ENCODE results near the gene HHIP.

Gene HHIP

DNA sequence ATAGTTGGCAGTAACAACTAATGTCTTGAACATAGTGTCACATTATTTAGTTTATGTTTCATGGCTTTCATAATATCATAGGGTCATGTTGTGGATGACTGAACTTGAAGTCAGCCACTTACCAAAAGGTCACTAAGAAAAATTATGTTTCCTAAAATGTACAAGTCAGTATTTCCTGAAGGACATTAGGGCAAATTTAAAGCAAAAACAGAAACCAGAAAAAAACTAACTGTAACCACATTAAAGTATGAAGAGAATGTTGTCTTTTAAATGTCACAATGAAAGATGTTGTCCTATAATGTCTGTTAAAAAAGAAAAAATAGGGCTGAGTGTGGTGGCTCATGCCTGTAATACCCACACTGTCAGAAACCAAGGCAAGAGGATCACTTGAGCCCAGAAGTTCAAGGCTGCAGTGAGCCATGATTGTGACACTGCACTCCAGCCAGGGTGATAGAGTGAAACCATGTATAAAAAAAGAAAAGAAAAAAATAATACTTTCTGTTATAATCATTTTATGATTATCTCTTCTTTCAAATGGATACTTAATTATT, 55.8 kb downstream of the HHIP start:
- no peak for DNase-seq (ENCODE audit: low read depth in 4 of 4, low spot score in 1 of 4)

DNA sequence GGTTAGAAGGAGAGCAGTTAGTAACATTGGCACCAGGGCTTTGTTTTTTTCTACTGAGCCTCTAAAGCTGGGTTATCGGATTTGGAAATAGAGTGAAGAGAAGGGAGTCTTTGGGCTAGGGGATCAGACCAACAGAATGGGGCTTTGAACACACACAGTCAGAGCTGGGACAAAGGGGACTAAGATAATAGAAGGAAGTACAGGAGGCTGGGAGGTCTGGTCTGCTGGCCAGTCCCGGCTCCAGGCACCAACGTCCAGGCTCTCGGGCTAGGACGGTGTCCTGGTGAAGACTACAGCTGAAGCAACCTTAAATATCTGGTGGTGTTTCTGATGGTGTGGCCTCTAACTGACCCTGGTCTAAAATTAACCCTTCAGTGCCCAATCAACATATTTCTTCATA, 57.5 kb downstream of the HHIP start:
- DNase-seq (ENCODE audit: low read depth in 4 of 4, low spot score in 1 of 4) = no peak

DNA sequence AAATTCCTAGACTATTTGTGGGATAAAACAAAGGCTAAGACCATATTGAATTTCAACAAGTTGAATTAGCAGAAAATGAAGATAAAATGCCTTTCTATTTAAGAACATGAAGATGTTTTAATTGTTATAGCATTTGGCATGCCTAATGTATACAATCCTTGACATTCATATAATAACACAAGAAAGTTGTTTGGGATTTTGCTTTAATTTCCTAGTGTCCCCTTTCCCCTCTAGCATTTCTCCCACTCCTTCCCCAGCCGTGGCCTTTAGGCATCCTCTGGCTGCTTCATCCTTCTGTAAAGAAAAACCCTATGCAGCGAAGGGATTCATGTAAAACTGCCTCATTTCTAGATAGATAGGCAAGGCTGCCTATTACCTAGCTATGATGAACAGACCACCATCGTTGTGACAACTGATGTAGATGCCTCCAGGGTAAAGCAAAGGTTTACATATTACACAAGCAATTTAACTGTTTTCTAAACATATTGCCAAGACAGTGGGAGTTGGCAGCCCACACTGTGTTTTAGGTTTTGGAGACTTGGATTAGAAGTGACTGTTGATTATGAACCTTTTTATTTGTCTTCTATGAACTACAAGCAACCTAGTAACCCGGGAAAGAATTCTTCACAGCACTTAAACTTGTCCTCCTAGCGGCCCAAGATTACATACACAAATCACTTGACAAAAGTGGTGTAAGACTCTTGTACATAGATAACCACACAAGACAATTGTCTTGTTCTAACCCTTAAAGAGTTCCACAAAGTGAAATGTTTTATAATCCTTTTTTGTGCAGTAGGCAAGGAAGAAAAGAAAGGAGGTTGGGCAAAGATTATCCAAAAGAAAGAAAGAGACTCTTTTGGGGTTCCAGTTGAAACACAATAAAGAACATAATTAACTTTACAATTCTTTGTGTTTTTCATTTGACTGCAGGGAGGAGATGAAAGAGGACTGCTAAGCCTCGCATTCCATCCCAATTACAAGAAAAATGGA, 59.9 kb downstream of the HHIP start:
- no peak for DNase-seq (ENCODE audit: low read depth in 4 of 4, low spot score in 1 of 4)

DNA sequence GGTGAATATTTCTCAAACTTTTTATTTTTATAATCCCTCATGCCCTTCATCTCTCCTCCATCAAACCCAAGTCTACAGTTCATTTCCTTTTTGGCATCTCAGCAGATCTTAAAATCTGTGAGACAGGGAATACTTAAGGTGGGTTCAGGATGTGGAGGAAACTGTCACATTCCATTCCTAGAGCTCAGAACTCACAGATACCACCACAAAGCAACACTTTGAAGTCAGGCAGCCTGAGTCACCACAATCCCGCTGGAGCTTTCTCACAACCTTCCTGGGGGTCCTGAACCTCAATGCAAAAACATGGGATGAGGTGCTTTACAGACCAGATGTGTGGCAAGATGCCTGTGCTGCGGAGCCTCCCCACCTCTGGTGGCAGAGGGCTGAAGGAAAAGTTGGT, 63.2 kb downstream of the HHIP start:
- no peak for DNase-seq (ENCODE audit: low read depth in 4 of 4, low spot score in 1 of 4)

DNA sequence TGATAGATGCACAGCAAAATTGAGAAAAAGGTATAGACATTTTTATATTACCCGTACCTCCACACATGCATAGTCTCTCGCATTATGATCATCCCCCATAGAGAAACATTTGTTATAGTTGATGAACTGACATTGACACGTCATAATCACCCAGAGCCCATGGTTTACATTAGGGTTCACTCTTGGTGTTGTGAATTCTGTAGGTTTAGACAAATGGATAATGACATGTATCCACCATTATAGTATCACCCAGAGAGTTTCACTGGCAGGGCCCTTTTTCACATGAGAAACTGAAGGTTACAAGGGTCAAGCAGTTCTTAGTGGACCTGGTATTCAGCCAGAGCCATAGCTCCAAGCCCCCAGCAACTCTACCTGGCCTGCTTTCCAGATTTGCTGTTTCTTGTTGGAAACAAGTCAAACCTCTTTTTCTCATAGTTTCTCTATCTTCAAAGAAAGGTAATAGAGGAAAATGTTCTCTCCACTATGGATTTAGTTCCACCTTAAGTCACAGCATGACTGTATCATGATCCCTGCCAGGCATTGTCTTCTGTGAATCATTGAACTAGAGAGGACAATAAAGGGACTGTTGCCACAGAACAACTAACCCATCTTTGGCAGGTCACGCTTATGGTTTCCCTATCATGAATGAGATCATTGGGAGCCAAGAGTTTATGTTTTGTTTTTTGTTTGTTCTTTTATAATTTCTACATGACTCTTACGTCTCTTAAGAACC, 64.0 kb downstream of the HHIP start:
- DNase-seq (ENCODE audit: low read depth in 4 of 4, low spot score in 1 of 4) = no peak

DNA sequence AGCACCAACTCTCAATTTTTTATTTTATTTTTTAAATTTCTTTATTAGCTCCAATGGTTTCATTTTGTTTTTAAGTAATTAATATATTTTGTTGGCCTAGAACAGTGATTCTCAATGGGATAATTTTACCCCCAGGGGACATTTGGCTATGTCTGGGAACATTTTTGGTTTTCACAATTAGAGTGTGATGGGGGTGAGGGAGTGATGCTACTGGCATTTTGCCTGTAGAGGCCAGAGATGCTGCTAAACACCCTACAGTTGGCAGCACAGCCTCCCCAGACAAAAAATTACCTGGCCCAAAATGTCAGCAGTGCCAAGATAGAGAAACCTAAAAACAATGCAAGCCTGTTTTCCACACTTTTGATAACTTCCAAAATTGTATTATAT, 64.6 kb downstream of the HHIP start:
- no peak for DNase-seq (ENCODE audit: low read depth in 4 of 4, low spot score in 1 of 4)

DNA sequence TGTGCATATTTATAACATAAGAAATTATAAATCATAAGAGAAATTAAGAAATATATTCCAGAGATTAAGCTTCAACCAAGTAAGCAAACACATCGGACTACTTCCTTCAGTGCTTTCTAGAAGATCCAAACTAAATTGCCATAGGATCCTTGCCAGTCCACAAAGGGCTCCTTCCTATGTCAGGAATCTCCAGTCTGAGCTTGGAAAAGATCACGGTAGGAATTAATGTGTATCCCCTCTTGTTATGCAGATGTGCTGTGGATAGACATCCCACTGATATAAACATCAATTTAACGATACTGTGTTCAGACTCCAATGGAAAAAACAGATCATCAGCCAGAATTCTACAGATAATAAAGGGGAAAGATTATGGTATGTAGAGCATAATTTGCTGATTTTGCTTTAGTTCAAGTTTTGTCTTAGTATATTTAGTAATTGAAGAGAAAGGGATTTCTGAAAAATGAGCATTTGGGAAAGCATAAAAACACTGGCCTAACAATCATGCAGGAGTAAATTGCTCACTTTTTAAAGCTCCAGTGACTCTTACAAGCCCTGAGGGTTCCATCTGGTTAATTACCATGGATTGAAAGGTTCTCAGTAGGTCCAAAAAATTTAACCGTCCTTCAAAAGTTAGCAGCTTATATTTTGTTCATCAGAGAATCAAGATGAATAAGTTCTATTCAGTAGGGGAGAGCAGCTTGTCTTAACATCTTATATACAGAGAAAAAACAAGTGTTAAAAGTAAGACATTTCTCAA, 65.9 kb downstream of the HHIP start:
- DNase-seq (ENCODE audit: low read depth in 4 of 4, low spot score in 1 of 4) = no peak

DNA sequence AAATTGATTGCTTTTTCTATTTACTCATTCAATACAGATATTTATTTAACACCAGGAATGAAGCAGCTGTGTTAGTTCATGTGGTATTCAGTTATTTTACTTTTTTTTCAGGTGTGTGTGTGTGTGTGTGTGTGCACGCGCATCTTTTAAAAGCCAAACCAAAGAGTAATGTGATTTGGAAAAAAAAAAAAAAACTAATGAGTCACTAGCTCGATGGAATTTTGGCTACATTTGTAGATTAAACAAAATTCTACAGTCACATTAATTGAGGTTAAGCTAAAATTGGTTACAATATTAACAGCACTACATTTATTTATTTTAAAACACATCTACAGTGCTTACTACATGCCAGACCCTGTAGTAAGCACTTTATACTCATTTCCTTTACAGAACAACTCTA, 66.8 kb downstream of the HHIP start:
- DNase-seq (ENCODE audit: low read depth in 4 of 4, low spot score in 1 of 4) = no peak

DNA sequence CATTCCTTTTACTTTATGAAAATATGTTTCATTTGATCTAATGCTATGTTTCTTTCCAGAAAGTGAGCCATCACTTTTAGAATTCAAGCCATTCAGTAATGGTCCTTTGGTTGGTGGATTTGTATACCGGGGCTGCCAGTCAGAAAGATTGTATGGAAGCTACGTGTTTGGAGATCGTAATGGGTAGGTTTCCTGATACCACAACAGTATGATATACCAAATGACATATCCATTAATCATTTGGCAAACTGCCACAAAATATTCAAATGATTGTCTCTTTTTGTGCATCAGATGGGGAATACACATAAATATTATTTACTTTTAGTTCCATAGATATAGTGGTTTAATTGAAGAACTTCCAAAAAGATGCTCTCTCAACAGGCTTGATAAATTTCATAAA, 68.2 kb downstream of the HHIP start:
- no peak for DNase-seq (ENCODE audit: low read depth in 4 of 4, low spot score in 1 of 4)

DNA sequence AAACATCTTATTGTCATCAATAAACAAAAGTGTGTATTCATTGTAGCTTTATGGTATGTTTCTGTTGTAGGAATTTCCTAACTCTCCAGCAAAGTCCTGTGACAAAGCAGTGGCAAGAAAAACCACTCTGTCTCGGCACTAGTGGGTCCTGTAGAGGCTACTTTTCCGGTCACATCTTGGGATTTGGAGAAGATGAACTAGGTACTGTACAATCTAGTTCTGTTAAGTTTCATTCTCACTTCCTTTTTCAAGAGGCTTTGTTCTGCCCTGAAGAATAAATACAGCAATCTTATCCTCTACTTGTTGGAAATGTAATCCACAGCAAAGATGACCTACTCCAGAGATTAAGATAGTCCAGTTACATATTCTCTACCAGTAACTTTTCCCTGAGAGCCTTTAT, 69.3 kb downstream of the HHIP start:
- no peak for DNase-seq (ENCODE audit: low read depth in 4 of 4, low spot score in 1 of 4)

DNA sequence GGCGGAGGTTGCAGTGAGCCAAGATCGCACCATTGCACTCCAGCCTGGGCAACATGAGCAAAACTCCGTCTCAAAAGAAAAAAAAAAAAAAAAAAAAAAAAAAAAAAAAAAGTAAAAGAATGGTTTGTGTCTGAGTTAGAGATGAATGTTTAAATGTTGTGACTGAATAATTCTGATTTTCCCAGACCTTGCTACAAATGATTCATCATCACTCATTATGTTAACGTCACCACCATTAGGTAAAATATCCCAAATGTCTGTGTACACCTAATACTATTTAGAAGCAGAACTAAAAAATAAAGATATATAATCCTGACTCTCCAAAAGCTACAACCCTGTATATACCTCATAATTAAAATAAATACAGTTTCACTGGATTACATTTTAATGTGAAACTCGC, 70.8 kb downstream of the HHIP start:
- no peak for DNase-seq (ENCODE audit: low read depth in 4 of 4, low spot score in 1 of 4)

DNA sequence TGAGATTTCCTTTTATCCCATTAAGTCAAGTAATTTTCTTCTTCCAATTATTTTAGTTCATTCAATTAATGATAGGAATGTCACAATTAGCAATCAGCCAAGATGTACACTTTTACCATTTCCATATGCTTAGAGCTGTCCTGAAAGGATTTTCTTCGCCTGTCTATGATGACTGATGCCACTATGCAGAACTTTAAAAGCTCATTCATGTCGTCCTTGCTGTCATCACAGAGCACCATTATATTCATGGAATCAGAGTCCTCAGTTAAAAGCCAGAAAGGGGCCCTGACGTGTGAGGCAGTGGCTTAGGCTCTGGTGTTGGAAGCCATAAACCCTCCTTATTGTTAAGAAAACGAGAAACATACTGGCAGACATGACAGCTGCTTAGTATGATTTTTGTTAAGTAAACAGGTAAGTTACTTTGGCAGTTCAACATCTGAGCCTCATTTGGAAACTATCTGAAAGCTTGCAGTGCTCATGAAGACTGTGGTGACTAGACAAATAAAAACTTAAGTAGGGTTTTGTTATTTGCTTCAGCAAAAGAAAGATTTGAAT, 73.1 kb downstream of the HHIP start:
- no peak for DNase-seq (ENCODE audit: low read depth in 4 of 4, low spot score in 1 of 4)

DNA sequence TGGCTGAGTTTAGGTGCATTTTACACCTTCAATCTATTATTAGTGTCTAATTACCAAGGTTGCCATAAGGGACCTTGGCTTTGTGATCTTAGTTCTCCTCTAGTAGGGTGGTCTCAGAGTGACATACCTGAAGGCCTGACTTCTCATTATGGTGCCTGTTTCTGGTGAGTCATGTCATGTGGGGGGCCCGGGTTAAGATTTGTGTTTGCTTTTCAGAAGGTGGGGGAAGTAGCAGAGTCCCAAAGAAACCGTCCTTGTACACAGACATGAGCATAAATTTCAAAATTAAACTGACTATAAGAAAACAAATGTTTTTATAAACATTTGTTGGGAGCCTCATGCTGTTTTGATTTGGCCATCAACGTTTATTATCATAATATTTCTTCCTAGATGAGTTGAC, 74.5 kb downstream of the HHIP start:
- DNase-seq (ENCODE audit: low read depth in 4 of 4, low spot score in 1 of 4) = no peak

DNA sequence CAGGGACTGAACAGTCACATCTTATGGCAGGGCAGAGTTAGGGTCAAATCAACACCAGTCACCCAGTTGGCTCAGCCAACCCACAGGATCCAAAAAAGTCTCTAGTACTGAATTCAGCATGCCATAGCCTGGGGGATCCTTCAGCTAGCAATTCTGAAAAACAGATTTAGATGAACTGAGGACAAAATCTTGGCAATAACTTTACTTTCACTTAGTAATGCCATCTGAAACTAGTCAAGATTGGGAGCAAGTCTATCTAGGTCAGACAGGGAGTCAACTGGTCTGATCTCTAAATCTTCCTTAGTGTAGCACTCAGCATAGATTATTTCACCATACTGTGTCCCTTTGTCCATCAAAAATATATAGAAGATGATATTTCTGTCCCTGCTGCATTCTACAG, 76.0 kb downstream of the HHIP start:
- no peak for DNase-seq (ENCODE audit: low read depth in 4 of 4, low spot score in 1 of 4)

DNA sequence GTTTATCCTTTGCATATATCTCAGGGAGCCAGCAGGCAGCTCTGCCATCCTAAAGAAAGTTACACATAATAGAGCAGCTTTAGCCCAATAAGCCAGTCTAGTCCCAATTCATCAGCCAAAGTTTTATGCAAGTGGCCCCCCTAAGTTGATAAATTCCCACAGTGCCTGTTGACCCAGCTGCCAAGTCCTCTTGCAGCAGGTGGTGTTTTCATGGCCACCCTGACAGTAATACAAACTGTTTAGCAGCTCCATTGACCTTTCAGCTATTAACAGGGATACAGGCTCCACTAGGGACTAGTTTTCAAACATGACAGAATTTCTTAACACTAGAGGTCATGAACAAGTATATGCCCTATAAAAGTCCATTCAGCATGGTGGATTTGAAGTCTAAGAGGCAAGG, 77.5 kb downstream of the HHIP start:
- no peak for DNase-seq (ENCODE audit: low read depth in 4 of 4, low spot score in 1 of 4)

DNA sequence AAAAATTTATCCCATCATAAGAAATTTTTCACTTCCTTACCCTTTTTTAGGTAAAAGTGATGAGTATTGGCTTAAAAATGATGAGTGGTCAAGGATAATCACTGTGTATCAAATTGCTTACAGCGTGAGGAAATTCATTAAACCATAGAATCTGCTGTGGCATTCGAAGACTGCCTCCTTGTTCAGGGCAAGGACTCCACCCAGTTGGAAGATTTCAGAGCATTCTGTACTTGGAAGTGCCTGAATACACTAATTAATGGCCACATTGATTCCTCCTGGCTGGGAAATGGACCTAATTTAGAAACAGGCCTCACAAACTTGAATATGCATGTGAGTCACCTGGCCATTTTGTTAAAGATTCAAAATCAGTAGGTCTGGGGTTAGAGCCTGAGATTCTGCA, 83.2 kb downstream of the HHIP start:
- no peak for DNase-seq (ENCODE audit: low read depth in 4 of 4, low spot score in 1 of 4)

DNA sequence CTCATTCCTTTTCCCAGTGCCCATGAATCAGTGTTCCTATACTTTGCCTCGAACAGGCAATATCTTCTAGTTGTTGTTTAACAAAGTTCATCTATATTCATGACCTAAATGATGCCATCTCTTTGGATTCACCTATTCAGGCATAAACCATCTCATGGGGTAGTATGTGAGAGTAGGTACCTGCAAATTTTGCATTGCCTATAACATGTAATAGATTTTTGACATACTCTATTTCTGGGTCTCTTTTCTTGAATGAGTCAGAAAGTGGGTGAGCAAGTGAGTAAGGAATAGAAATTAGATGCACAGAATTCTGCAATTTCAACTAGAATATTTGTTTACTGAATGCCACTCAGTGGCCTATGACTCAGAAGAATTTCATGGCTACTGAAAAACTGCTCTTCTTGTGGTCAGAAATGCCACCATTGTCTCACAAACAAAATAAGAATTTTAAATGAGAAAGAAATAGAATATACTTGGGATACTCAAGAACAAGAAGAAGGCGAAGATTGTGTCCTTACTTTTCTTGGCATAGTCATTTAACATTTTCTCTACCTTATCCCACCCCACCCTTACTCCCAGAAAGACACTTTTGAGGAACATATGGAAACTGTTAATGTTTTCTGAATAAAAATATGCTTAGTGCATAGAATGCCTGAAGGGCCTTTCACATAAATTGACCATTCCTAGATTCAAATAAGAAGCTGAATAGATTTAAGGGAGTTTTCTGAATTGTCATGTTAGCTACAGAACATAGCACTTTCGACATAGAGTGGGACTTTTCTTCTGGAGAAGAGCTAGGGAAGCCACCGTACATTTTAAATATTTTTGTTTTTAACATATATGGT, 86.8 kb downstream of the HHIP start:
- DNase-seq (ENCODE audit: low read depth in 4 of 4, low spot score in 1 of 4) = no peak

DNA sequence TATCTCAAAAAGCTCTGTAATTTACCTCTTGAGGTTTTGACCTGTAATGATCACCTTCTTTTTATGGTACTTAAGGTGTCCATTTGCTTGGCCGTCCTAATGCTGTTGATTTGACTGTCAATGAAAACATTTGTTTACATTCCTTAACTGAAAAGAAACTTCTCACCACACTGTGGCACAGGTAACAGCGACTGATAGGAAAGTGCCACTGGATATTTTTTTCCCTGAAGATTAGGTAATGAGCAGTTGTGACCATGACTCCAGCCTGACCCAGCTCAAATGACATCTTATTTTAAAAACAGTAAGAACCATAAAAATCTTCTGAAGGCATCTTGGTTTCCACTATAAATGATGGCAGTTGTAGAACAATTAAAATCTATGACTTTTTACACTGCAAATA, 87.6 kb downstream of the HHIP start:
- DNase-seq (ENCODE audit: low read depth in 4 of 4, low spot score in 1 of 4) = no peak

DNA sequence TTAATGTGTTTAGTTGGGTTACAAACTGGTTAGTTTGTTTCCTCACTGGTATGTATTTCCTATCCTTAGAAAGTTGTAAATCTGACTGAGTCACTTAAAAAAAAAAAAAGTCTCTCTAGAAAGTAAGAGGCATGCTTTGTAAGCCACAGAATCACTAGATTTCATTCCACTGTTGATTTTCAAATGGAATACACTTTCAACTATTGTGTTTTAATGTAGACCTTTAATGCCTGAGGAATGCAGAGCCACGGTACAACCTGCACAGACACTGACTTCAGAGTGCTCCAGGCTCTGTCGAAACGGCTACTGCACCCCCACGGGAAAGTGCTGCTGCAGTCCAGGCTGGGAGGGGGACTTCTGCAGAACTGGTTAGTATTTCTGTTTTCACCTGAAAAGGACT, 88.6 kb downstream of the HHIP start:
- no peak for DNase-seq (ENCODE audit: low read depth in 4 of 4, low spot score in 1 of 4)

DNA sequence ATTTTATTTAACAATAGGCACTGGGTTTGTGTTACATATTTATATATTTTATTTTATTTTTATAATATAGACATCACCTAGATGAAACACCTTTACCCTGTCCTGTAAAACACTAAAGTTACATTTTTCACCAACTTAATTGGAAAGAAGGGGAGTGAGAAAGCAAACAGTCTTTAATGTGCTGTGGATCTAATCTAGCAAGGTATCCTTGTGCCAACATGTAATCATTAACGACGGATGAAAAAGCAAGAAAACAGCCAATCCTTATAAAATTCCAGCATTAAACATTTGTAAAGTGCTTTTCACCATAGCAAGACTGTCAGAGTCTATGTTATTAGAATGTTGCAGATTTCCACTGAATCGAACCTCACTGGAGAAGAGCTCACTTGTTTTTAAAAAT, 92.7 kb downstream of the HHIP start:
- DNase-seq (ENCODE audit: low read depth in 4 of 4, low spot score in 1 of 4) = no peak

Measured in stimulated activated CD4-positive, alpha-beta T cell treated with anti-CD3 and anti-CD28 coated beads, Interleukin-1b, Interleukin-23, amount 100 ng/mL, for 24 hours (primary cell).